Activated CD8-positive, alpha-beta memory T cell treated with anti-CD3 and anti-CD28 coated beads for 1 hour (primary cell): ENCODE measurements around the gene TARBP1.
"Not testable (repeated sequence)": the region's sequence is repeated elsewhere in the genome, so short reads cannot be mapped to it uniquely, and the experiment has no call there.

Source experiments
- DNase-seq, 2 donors: peaks; one replicate each; pipeline ENCODE4 v3.0.0-alpha.2; 2020; ENCODE audit warnings: low read depth in 1 of 2; ENCODE audit errors: extremely low read depth in 1 of 2

The TARBP1 gene

GRCh38 chr1:234396092-234396491 is 82.9 kb downstream of the TARBP1 start:
- DNase-seq: no peak

GRCh38 chr1:234395297-234395696 is 83.7 kb downstream of the TARBP1 start:
- DNase-seq: no peak

GRCh38 chr1:234393190-234393589 is 85.8 kb downstream of the TARBP1 start:
- DNase-seq: no peak

- no peak for DNase-seq
Measured at GRCh38 chr1:234388094-234388493, 90.9 kb downstream of the TARBP1 start.

GRCh38 chr1:234386122-234386521 is 92.9 kb downstream of the TARBP1 start:
- no peak for DNase-seq

- no peak for DNase-seq
Measured at GRCh38 chr1:234381699-234382555, 97.1 kb downstream of the TARBP1 start.

- not testable (repeated sequence) for DNase-seq
Measured at GRCh38 chr1:234379591-234380109, 99.3 kb downstream of the TARBP1 start.

DNA sequence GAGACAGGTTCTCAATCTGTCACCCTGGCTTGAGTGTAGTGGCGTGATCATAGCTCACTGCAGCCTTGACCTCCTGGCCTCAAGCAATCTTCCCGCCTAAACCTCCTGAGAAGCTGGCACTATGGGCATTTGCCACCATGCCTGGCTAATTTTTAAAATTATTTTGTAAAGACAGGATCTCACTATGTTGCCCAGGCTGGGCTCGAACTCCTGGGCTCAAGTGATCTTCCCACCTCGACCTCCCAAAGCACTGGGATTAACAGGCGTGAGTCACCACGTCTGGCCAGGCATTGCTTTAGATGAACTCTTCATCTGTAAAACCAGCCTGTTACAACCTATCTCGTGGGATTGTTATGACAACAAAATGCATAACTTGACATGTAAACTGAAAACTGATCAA is 103.3 kb downstream of the TARBP1 start:
- no peak for DNase-seq

GRCh38 chr1:234373959-234374254 is 105.1 kb downstream of the TARBP1 start:
- DNase-seq: no peak

- peak; percentile 72 to 80 for DNase-seq
Measured at GRCh38 chr1:234373064-234373958, 105.7 kb downstream of the TARBP1 start, which contains the start of gene COA6. Gene COA6 (plus strand): TSS chr1:234373456. CDS start chr1:234373467, 11 bp downstream.

DNA sequence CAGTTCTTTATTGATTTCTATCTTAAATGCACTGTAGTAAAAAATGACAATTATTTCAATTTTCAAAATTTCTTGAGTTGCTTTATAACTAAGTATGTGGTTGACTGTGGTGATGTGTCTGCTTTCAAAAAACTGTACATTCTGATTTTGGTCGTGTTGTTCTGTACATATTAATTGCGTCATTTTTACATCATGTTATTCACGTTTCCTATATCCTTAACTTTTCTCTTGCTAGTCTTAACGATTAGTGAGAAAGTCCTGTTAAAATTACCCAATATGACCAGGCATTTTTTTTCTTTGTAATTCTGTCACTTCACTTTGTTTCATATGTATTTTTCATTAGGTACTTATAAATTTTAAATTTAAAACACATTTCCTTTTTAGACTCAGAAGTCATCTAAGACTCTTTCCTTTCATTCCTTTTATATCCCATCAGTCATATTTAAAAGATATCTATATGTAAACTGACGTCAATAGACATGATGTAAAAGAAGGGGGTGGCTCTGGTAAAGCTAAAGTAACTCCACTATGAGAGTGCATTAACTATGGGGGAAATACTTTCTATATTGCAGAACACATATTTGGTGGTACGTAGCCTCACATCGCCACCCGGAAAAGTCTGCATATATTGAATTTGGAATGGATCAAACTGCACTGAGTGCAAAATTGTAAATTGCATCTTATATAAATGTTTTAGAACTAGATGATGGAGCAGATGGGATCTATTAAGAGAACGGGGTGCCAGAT is 106.8 kb downstream of the TARBP1 start:
- DNase-seq: no peak

GRCh38 chr1:234371414-234371813 is 107.6 kb downstream of the TARBP1 start:
- no peak for DNase-seq

DNA sequence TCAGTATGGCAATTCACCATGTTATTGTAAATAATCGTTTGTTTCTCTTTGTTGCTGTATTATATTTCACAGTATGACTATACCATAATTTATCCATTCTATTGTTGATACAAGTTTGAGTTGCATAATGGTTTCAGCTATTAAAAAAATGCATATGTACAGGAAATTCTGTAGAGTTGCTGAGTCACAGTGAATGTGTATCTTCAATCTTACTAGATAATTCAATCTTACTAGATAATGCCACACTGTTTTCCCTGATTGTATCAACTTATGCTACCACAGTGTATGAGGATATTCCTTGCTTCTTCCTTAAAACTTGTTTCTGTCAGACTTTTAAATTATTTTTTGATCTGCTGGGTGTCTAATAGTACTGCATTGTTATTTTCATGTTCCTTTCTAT is 109.2 kb downstream of the TARBP1 start:
- DNase-seq: no peak

DNA sequence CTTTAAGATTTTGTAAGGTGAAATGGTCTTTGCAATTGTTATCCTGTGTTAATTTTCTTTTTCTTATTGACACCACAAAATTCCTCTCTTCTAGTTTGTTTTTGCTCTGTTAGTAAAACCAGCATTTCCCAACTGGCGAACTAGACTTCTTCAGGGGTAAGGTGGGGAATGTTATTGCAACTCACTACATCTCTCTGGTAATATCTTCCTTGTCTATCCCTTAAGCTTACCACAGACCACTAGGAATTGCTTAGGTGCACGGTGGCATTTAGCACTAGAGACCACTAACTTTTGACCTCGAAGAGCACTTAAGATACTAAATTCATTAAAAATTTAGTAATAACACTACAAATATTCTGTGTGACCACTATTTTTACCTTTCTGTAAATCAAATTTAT is 109.9 kb downstream of the TARBP1 start:
- no peak for DNase-seq

DNA sequence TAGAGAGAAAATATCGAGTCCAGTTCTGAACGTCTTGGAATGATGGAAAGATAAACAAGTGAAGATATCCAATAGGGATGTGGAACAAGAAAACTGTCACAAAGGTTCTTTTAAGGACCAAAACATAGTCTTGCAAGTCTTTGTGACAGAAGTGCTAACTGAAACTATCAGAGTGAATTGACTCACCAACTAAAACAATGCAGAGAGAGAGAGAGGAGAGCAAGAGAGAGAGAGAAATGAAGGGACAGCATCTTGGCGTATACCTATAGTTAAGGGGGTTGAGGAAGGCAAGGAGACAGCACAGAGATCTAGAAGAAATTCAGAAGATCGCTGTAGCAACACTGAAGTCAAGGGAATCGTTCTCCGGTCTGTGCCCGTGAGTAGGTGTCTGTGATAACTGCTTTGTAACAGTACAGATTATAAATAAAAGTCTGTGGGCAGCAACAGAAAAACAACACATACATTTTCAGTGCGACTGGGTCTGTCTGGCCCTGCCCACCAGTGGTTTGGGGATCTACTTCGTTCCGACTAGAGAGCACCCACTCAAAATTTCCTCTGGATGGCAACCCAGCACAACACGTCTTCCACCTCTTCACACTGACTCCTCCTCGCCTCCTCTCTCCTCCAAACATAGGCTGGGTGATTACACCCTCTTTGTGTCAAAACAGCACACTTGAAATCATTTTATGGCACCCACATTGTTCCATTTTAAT is 110.5 kb downstream of the TARBP1 start:
- DNase-seq: no peak

DNA sequence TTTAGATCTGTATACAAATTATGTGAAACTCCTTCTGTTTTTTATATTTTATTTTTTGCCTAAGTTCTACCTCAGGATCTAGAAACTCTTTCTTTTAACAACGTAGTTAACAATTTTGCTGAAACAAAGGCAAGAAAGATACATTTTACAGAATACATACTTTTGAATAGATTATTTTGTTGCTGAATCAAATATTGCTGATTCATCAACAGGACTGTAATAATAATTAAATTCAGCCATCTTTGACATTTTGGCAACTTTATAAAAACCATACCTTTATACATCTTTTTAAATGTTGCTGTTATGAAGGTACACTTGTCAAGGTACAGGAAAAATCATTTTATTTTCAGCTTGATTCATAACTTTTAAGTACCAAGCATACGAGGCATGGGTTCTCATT is 116.4 kb downstream of the TARBP1 start:
- no peak for DNase-seq

DNA sequence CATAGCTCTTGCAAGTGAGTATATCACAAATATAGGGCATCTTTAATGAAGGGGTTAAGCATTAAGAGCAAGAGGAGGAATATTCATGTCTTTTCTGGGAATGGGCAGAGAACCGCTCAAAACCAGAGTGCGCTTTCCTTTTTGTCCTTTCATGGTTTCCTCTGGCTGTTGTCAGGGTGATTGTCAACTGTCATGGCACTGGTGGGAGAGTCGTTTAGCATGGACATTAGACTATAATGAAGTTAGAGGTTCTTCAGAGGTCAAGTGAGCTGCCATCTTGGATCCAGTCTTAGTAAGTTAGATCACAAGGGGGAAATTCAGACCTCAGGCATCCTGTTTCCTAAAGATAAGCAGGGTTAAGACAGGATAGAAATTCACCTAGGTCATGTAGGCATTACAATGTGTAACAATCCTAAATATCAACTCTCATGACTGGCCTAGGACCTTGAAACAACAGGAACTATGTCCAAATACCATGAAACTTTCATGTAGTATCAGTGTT is 117.8 kb downstream of the TARBP1 start:
- DNase-seq: no peak

GRCh38 chr1:234357831-234358230 is 121.1 kb downstream of the TARBP1 start:
- DNase-seq: no peak

DNA sequence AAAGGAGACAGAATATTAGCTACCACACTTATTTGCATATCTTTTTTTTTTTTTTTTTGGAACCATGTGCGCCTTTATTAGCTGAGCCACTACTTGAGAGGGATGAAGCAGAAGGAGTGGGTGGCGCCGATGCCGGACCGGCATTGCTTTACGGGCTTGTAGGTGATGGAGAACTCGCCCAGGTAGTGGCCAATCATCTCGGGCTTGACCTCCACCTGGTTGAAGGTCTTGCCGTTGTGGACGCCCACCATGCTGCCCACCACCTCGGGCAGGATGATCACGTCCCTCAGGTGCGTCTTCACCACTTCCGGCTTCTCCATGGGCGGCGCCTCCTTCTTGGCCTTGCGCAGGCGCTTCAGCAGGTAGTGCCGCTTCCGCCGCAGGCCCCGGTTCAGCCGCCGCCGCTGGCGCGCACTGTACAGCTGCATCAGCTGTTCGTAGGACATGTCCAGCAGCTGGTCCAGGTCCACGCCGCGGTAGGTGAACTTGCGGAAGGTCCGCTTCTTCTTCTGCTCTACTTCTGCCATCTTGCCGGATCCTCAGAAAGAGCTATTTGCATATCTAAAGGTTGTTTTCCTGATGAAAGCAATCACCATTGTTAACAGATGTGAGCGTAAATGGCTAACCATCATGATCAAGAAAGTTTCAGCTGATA is 122.2 kb downstream of the TARBP1 start:
- DNase-seq: peak in 1 of 2 donors; percentile 17
